Measurements from ENCODE around the gene HDAC8.
A peak's percentile ranks its signal among the peaks of the same experiment; 100 is the strongest.

The HDAC8 gene

GRCh38 chrX:72572248-72573157 lies at the start of gene HDAC8:
Gene HDAC8 (minus strand): TSS chrX:72572843. CDS start chrX:72572761, 82 bp downstream.
- no peak for TF ChIP-seq CTCF (IDR thresholded peaks at IDR 0.05; ENCODE audit: low read length, missing control alignments)
- DNase-seq (ENCODE audit: low read depth) = peak; percentile 90
- peak within 1 kb of the TSS; percentile 79 for H3K4me3 ChIP-seq (replicated peaks; ENCODE audit: low read depth, low read length)

- H3K4me3 ChIP-seq (replicated peaks; ENCODE audit: low read depth, low read length) = no peak overlapping the region
- DNase-seq (ENCODE audit: low read depth) = peak; percentile 53
- TF ChIP-seq CTCF (IDR thresholded peaks at IDR 0.05; ENCODE audit: low read length, missing control alignments) = no peak
These were observed 49.2 kb upstream of the HDAC8 start for GRCh38 chrX:72621625-72622485.

- TF ChIP-seq CTCF (IDR thresholded peaks at IDR 0.05; ENCODE audit: low read length, missing control alignments) = no peak
- H3K4me3 ChIP-seq (replicated peaks; ENCODE audit: low read depth, low read length) = peak overlapping the region; percentile 36
- no peak for DNase-seq (ENCODE audit: low read depth)
These were observed 48.5 kb upstream of the HDAC8 start for GRCh38 chrX:72621163-72621562.

- DNase-seq (ENCODE audit: low read depth) = peak; percentile 89
- TF ChIP-seq CTCF (IDR thresholded peaks at IDR 0.05; ENCODE audit: low read length, missing control alignments) = no peak
- peak overlapping the region; percentile 36 for H3K4me3 ChIP-seq (replicated peaks; ENCODE audit: low read depth, low read length)
These were observed 48.0 kb upstream of the HDAC8 start for GRCh38 chrX:72620550-72621145.

GRCh38 chrX:72609313-72609712 lies 36.7 kb upstream of the HDAC8 start:
- peak; percentile 50 for DNase-seq (ENCODE audit: low read depth)
- H3K4me3 ChIP-seq (replicated peaks; ENCODE audit: low read depth, low read length) = no peak overlapping the region
- TF ChIP-seq CTCF (IDR thresholded peaks at IDR 0.05; ENCODE audit: low read length, missing control alignments) = peak; percentile 42

- H3K4me3 ChIP-seq (replicated peaks; ENCODE audit: low read depth, low read length) = no peak overlapping the region
- no peak for DNase-seq (ENCODE audit: low read depth)
- no peak for TF ChIP-seq CTCF (IDR thresholded peaks at IDR 0.05; ENCODE audit: low read length, missing control alignments)
These were observed 32.1 kb upstream of the HDAC8 start for GRCh38 chrX:72604705-72605104.

Data from fibroblast of pulmonary artery (primary cell).